Body of pancreas (tissue), 4 donors: Measurements from ENCODE around the gene TP53BP2.

ENCODE experiments used
- CTCF ChIP-seq, 7 experiments: fragments of 450-650 bp in 4 of 7; fragments of 200-600 bp in 3 of 7; sonication (generic) in 3 of 7; IDR thresholded peaks; one replicate each; pipeline ENCODE4 v1.5.1; 2016 to 2019; ENCODE audit warnings: antibody characterized with exemption in 7 of 7
- POLR2A ChIP-seq, 3 donors: fragments of 450-650 bp; IDR thresholded peaks; one replicate each; pipeline ENCODE4 v1.6.1; 2016; ENCODE audit warnings: antibody characterized with exemption in 3 of 3, mild to moderate bottlenecking in 2 of 3

- TF ChIP-seq CTCF (IDR thresholded peaks at IDR 0.05), result no peak
- no peak for TF ChIP-seq POLR2A (IDR thresholded peaks at IDR 0.05)
These were observed 90.3 kb downstream of the TP53BP2 start for GRCh38 chr1:223755432-223755792.
